Measurements from ENCODE around the gene KDM3A. TPM values are rescaled to one million over a fixed set of nuclear protein-coding genes. Genes with fewer than 3 reads are reported as not detected.

Gene KDM3A
- total and polyA plus RNA-seq, 2 experiments from 2014 or later: 8.9 to 21.8 TPM

GRCh38 chr2:86485802-86486201 lies 44.6 kb downstream of the KDM3A start:
- no peaks in the 10 kb centered on the region for H3K27me3 Mint-ChIP-seq (ENCODE audit: insufficient read depth, low read depth, poor library complexity)
- no peak overlapping the region for H2AFZ ChIP-seq
- H3K36me3 ChIP-seq (ENCODE audit: insufficient read depth): peaks cover 13% of the 10 kb centered on the region
- peaks cover 4% of the 10 kb centered on the region for H4K20me1 ChIP-seq (replicated peaks; ENCODE audit: insufficient read depth)
- no peak for DNase-seq (ENCODE audit: low spot score)
- H3K27ac Mint-ChIP-seq: no peak overlapping the region
- ATAC-seq: no peak
- H3K9me2 ChIP-seq (ENCODE audit: insufficient read depth): no peaks in the 10 kb centered on the region
- H3K4me3 ChIP-seq: no peak overlapping the region
- no peaks in the 10 kb centered on the region for H3K9me3 Mint-ChIP-seq
- H3K36me3 Mint-ChIP-seq (ENCODE audit: low read depth): peaks cover 71% of the 10 kb centered on the region
- H3K4me1 Mint-ChIP-seq: no peaks in the 10 kb centered on the region
- no peak overlapping the region for H3K27ac ChIP-seq (ENCODE audit: low read depth)
- no peaks in the 10 kb centered on the region for H3K4me1 ChIP-seq (ENCODE audit: insufficient read depth)
- TF ChIP-seq ZNF331 (CRISPR knock-in tag; IDR thresholded peaks at IDR 0.05; ENCODE audit: low read depth) (no peak), CREB1 (CRISPR knock-in tag; IDR thresholded peaks at IDR 0.05; ENCODE audit: low read depth) (no peak), NANOG (IDR thresholded peaks at IDR 0.05; ENCODE audit: borderline replicate concordance) (no peak), CTCF (conservative IDR thresholded peaks at IDR 0.05; ENCODE audit: low read depth in 2 of 2) (no peak), EZH2 (IDR thresholded peaks at IDR 0.05; ENCODE audit: low read depth, unreplicated experiment) (no peak), POLR2AphosphoS5 (IDR thresholded peaks at IDR 0.05; ENCODE audit: low read depth) (no peak), ZNF114 (CRISPR knock-in tag; IDR thresholded peaks at IDR 0.05) (no peak), EZH2phosphoT487 (IDR thresholded peaks at IDR 0.05; ENCODE audit: unreplicated experiment) (no peak), JUNB (IDR thresholded peaks at IDR 0.05; ENCODE audit: unreplicated experiment) (no peak), STAT1 (IDR thresholded peaks at IDR 0.05; ENCODE audit: unreplicated experiment) (no peak)
- TF ChIP-seq, protein P1, sequence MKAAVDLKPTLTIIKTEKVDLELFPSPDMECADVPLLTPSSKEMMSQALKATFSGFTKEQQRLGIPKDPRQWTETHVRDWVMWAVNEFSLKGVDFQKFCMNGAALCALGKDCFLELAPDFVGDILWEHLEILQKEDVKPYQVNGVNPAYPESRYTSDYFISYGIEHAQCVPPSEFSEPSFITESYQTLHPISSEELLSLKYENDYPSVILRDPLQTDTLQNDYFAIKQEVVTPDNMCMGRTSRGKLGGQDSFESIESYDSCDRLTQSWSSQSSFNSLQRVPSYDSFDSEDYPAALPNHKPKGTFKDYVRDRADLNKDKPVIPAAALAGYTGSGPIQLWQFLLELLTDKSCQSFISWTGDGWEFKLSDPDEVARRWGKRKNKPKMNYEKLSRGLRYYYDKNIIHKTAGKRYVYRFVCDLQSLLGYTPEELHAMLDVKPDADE (IDR thresholded peaks at IDR 0.05): no peak
- TF ChIP-seq, protein P2, sequence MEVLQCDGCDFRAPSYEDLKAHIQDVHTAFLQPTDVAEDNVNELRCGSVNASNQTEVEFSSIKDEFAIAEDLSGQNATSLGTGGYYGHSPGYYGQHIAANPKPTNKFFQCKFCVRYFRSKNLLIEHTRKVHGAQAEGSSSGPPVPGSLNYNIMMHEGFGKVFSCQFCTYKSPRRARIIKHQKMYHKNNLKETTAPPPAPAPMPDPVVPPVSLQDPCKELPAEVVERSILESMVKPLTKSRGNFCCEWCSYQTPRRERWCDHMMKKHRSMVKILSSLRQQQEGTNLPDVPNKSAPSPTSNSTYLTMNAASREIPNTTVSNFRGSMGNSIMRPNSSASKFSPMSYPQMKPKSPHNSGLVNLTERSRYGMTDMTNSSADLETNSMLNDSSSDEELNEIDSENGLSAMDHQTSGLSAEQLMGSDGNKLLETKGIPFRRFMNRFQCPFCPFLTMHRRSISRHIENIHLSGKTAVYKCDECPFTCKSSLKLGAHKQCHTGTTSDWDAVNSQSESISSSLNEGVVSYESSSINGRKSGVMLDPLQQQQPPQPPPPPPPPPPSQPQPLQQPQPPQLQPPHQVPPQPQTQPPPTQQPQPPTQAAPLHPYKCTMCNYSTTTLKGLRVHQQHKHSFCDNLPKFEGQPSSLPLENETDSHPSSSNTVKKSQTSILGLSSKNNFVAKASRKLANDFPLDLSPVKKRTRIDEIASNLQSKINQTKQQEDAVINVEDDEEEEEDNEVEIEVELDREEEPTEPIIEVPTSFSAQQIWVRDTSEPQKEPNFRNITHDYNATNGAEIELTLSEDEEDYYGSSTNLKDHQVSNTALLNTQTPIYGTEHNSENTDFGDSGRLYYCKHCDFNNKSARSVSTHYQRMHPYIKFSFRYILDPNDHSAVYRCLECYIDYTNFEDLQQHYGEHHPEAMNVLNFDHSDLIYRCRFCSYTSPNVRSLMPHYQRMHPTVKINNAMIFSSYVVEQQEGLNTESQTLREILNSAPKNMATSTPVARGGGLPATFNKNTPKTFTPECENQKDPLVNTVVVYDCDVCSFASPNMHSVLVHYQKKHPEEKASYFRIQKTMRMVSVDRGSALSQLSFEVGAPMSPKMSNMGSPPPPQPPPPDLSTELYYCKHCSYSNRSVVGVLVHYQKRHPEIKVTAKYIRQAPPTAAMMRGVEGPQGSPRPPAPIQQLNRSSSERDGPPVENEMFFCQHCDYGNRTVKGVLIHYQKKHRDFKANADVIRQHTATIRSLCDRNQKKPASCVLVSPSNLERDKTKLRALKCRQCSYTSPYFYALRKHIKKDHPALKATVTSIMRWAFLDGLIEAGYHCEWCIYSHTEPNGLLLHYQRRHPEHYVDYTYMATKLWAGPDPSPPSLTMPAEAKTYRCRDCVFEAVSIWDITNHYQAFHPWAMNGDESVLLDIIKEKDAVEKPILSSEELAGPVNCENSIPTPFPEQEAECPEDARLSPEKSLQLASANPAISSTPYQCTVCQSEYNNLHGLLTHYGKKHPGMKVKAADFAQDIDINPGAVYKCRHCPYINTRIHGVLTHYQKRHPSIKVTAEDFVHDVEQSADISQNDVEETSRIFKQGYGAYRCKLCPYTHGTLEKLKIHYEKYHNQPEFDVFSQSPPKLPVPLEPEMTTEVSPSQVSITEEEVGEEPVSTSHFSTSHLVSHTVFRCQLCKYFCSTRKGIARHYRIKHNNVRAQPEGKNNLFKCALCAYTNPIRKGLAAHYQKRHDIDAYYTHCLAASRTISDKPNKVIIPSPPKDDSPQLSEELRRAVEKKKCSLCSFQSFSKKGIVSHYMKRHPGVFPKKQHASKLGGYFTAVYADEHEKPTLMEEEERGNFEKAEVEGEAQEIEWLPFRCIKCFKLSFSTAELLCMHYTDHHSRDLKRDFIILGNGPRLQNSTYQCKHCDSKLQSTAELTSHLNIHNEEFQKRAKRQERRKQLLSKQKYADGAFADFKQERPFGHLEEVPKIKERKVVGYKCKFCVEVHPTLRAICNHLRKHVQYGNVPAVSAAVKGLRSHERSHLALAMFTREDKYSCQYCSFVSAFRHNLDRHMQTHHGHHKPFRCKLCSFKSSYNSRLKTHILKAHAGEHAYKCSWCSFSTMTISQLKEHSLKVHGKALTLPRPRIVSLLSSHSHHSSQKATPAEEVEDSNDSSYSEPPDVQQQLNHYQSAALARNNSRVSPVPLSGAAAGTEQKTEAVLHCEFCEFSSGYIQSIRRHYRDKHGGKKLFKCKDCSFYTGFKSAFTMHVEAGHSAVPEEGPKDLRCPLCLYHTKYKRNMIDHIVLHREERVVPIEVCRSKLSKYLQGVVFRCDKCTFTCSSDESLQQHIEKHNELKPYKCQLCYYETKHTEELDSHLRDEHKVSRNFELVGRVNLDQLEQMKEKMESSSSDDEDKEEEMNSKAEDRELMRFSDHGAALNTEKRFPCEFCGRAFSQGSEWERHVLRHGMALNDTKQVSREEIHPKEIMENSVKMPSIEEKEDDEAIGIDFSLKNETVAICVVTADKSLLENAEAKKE (CRISPR knock-in tag; IDR thresholded peaks at IDR 0.05): no peak
- TF ChIP-seq, protein P3, sequence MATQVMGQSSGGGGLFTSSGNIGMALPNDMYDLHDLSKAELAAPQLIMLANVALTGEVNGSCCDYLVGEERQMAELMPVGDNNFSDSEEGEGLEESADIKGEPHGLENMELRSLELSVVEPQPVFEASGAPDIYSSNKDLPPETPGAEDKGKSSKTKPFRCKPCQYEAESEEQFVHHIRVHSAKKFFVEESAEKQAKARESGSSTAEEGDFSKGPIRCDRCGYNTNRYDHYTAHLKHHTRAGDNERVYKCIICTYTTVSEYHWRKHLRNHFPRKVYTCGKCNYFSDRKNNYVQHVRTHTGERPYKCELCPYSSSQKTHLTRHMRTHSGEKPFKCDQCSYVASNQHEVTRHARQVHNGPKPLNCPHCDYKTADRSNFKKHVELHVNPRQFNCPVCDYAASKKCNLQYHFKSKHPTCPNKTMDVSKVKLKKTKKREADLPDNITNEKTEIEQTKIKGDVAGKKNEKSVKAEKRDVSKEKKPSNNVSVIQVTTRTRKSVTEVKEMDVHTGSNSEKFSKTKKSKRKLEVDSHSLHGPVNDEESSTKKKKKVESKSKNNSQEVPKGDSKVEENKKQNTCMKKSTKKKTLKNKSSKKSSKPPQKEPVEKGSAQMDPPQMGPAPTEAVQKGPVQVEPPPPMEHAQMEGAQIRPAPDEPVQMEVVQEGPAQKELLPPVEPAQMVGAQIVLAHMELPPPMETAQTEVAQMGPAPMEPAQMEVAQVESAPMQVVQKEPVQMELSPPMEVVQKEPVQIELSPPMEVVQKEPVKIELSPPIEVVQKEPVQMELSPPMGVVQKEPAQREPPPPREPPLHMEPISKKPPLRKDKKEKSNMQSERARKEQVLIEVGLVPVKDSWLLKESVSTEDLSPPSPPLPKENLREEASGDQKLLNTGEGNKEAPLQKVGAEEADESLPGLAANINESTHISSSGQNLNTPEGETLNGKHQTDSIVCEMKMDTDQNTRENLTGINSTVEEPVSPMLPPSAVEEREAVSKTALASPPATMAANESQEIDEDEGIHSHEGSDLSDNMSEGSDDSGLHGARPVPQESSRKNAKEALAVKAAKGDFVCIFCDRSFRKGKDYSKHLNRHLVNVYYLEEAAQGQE (IDR thresholded peaks at IDR 0.05; ENCODE audit: unreplicated experiment): no peak
- H3K27me3 ChIP-seq (ENCODE audit: insufficient read depth): no peaks in the 10 kb centered on the region
- no peaks in the 10 kb centered on the region for H3F3A ChIP-seq (replicated peaks; ENCODE audit: low read depth)
- no peak overlapping the region for H3K4me3 Mint-ChIP-seq
- H3K79me2 ChIP-seq (replicated peaks; ENCODE audit: insufficient read depth): no peaks in the 10 kb centered on the region
- no peak overlapping the region for H3K4me2 ChIP-seq
